PC-9 (cell line): ENCODE results near the gene POU3F2. TPM values are rescaled to one million over a fixed set of nuclear protein-coding genes. Genes with fewer than 3 reads are reported as not detected.

Source experiments
- BruUV-seq: library from RNA; stranded (reverse); fragments of 400-500 nt; replicated peaks from 2 replicates; lab custom pipeline; 2021; lab: Mats Ljungman, UMichigan
- CTCF ChIA-PET: fragments of 300-600 bp; sonication (Branson Sonifier 250); formaldehyde crosslinking; loops from one replicate; lab custom pipeline; 2022; ENCODE audit warnings: antibody characterized with exemption; lab: Charles Lee
- POLR2A ChIA-PET: fragments of 300-600 bp; sonication (Branson Sonifier 250); formaldehyde crosslinking; loops from one replicate; lab custom pipeline; 2022; ENCODE audit warnings: antibody characterized with exemption; ENCODE audit not compliant: unreplicated experiment; lab: Charles Lee
- DNase-seq, 2 experiments: peaks; one replicate each; pipeline versions ENCODE4 v3.0.0 to v3.0.0-alpha.2; 2015 to 2022; ENCODE audit warnings: mixed read lengths in 1 of 2
- H2AFZ ChIP-seq: fragments of 200-600 bp; sonication (generic); 2 replicates; pipeline ENCODE4 v1.8.1; 2017; ENCODE audit warnings: antibody characterized with exemption
- H3F3A ChIP-seq: fragments of 200-600 bp; sonication (generic); 2 replicates; pipeline ENCODE4 v1.8.1; 2017; ENCODE audit warnings: antibody characterized with exemption, mild to moderate bottlenecking, low read depth; ENCODE audit not compliant: insufficient read depth
- H3K27ac ChIP-seq: fragments of 200-600 bp; sonication (generic); 2 replicates; pipeline ENCODE4 v1.6.1; 2016; ENCODE audit warnings: mixed run types
- H3K27me3 ChIP-seq: fragments of 200-600 bp; sonication (generic); 2 replicates; pipeline ENCODE4 v1.6.1; 2016; ENCODE audit warnings: low read depth, mixed run types; ENCODE audit not compliant: insufficient read depth
- H3K36me3 ChIP-seq: fragments of 200-600 bp; sonication (generic); 2 replicates; pipeline ENCODE4 v1.6.1; 2016; ENCODE audit warnings: low read depth, mixed run types
- H3K4me1 ChIP-seq: fragments of 200-600 bp; sonication (generic); replicated peaks from 2 replicates; pipeline ENCODE4 v1.6.1; 2016; ENCODE audit warnings: mixed run types; ENCODE audit not compliant: insufficient read depth
- H3K4me2 ChIP-seq: fragments of 200-600 bp; sonication (generic); 2 replicates; pipeline ENCODE4 v1.6.1; 2017; ENCODE audit warnings: mixed run types
- H3K4me3 ChIP-seq: fragments of 200-600 bp; sonication (generic); 2 replicates; pipeline ENCODE4 v1.6.1; 2016; ENCODE audit warnings: mixed run types
- H3K79me2 ChIP-seq: fragments of 200-600 bp; sonication (generic); 2 replicates; pipeline ENCODE4 v1.6.1; 2017; ENCODE audit warnings: low read depth, mixed run types
- H3K9me2 ChIP-seq: fragments of 200-600 bp; sonication (generic); 2 replicates; pipeline ENCODE4 v1.8.1; 2017; ENCODE audit warnings: mild to moderate bottlenecking; ENCODE audit not compliant: insufficient read depth
- H3K9me3 ChIP-seq: fragments of 200-600 bp; sonication (generic); 2 replicates; pipeline ENCODE4 v1.8.1; 2016; ENCODE audit warnings: low read depth; ENCODE audit not compliant: insufficient read depth
- H4K20me1 ChIP-seq: fragments of 200-600 bp; sonication (generic); 2 replicates; pipeline ENCODE4 v1.8.1; 2017; ENCODE audit not compliant: insufficient read depth
- CTCF ChIP-seq: fragments of 200-600 bp; sonication (generic); conservative IDR thresholded peaks from 2 replicates; pipeline ENCODE4 v1.6.1; 2017; ENCODE audit warnings: mixed run types, antibody characterized with exemption, mild to moderate bottlenecking, moderate library complexity
- EZH2 ChIP-seq: fragments of 200-600 bp; sonication (generic); IDR thresholded peaks from 2 replicates; pipeline ENCODE4 v1.8.0; 2017; ENCODE audit warnings: antibody characterized with exemption, low read depth
- intact Hi-C: fragments of 100-400 bp; cut with micrococcal nuclease; formaldehyde crosslinking; loops from one replicate; pipeline ENCODE4 v1.10.0; 2022; ENCODE audit not compliant: unreplicated experiment
- total RNA-seq: library from RNA; stranded (reverse); gene quantifications from 2 replicates; pipeline ENCODE4 v1.2.3, GENCODE V29; 2021

Gene POU3F2
- total RNA-seq, 1 experiment from 2014 or later, result not detected

- CTCF ChIA-PET, result no interaction called here
Measured at GRCh38 chr6:98848539-98849242, 14.3 kb downstream of the POU3F2 start.

GRCh38 chr6:98864497-98864896 lies 30.1 kb downstream of the POU3F2 start:
- TF ChIP-seq EZH2 (no peak), CTCF (no peak)
- no peak for DNase-seq
- Histone ChIP-seq H3K79me2 (no peaks in the 10 kb centered on the region), H3K36me3 (no peaks in the 10 kb centered on the region), H4K20me1 (no peaks in the 10 kb centered on the region), H3F3A (no peaks in the 10 kb centered on the region), H3K9me3 (no peaks in the 10 kb centered on the region), H3K27ac (no peak overlapping the region), H3K9me2 (no peaks in the 10 kb centered on the region), H3K4me2 (no peak overlapping the region), H2AFZ (no peak overlapping the region), H3K4me1 (no peaks in the 10 kb centered on the region), H3K27me3 (no peaks in the 10 kb centered on the region), H3K4me3 (no peak overlapping the region)
- BruUV-seq, result no TSS peak
- ChIA-PET CTCF (no interaction called here), POLR2A (no interaction called here)
- intact Hi-C loops, result no loop called here

More at GRCh38 chr6:98848539-98849242, 14.3 kb downstream of the POU3F2 start:
- TF ChIP-seq EZH2, result no peak
- TF ChIP-seq CTCF, result no peak
- no peaks in the 10 kb centered on the region; the same call in 1 of the 2 replicates for H3K9me2 ChIP-seq
- no peaks in the 10 kb centered on the region for H3K79me2 ChIP-seq
- no peaks in the 10 kb centered on the region for H3K36me3 ChIP-seq
- H2AFZ ChIP-seq, result no peak overlapping the region
- no peaks in the 10 kb centered on the region for H3K27me3 ChIP-seq
- BruUV-seq, result no TSS peak
- no peak overlapping the region for H3K27ac ChIP-seq
- intact Hi-C loops, result loop anchor here (5.0 to 10.0 kb wide), 2 partner anchors 804 to 1661 kb away; no protein-coding TSS in a partner anchor
- no peak for DNase-seq
- H3K9me3 ChIP-seq, result no peaks in the 10 kb centered on the region
- H3F3A ChIP-seq, result no peaks in the 10 kb centered on the region
- H3K4me1 ChIP-seq, result no peaks in the 10 kb centered on the region
- no peaks in the 10 kb centered on the region for H4K20me1 ChIP-seq
- no peak overlapping the region for H3K4me2 ChIP-seq
- no peak overlapping the region for H3K4me3 ChIP-seq
- POLR2A ChIA-PET, result no interaction called here

GRCh38 chr6:98871057-98871456 lies 36.7 kb downstream of the POU3F2 start:
- peaks cover 6% of the 10 kb centered on the region; the same call in 1 of the 2 replicates for H3K36me3 ChIP-seq
- CTCF ChIA-PET, result no interaction called here
- no peaks in the 10 kb centered on the region for H3K9me3 ChIP-seq
- peaks cover 7% of the 10 kb centered on the region for H3K4me1 ChIP-seq
- intact Hi-C loops, result no loop called here
- no TSS peak for BruUV-seq
- no peaks in the 10 kb centered on the region for H3K79me2 ChIP-seq
- POLR2A ChIA-PET, result no interaction called here
- H2AFZ ChIP-seq, result no peak overlapping the region
- H3K27ac ChIP-seq, result no peak overlapping the region
- H3K4me2 ChIP-seq, result no peak overlapping the region
- no peaks in the 10 kb centered on the region; the same call in 1 of the 2 replicates for H3K9me2 ChIP-seq
- no peak overlapping the region for H3K4me3 ChIP-seq
- peaks cover 6% of the 10 kb centered on the region; the same call in 1 of the 2 replicates for H3F3A ChIP-seq
- peak in 1 of 2 experiments; percentile 80 for DNase-seq
- TF ChIP-seq CTCF (no peak), EZH2 (no peak)
- no peaks in the 10 kb centered on the region for H4K20me1 ChIP-seq
- no peaks in the 10 kb centered on the region for H3K27me3 ChIP-seq
